UCSD-AML1 (cell line): ENCODE measurements around the gene EFNA3.

ENCODE experiments used
- DNase-seq: peaks from one replicate; lab custom pipeline; 2025; ENCODE audit not compliant: unreplicated experiment; lab: John Stamatoyannopoulos, UW

Gene EFNA3

GRCh38 chr1:155066777-155067176 lies 11.9 kb upstream of the EFNA3 start:
- no peak for DNase-seq

GRCh38 chr1:155068599-155068998 lies 10.0 kb upstream of the EFNA3 start:
- DNase-seq: no peak

- no peak for DNase-seq
Observed at GRCh38 chr1:155069551-155070157, 9.0 kb upstream of the EFNA3 start.

GRCh38 chr1:155070158-155070621 lies 8.4 kb upstream of the EFNA3 start:
- no peak for DNase-seq

- DNase-seq: no peak
Observed at GRCh38 chr1:155070721-155071569, 7.7 kb upstream of the EFNA3 start.

GRCh38 chr1:155071701-155072100 lies 6.9 kb upstream of the EFNA3 start:
- DNase-seq: no peak

GRCh38 chr1:155072531-155073289 lies 5.9 kb upstream of the EFNA3 start:
- DNase-seq: no peak

- DNase-seq: peak; percentile 62
Observed at GRCh38 chr1:155073377-155074242, 5.0 kb upstream of the EFNA3 start.

GRCh38 chr1:155075535-155075934 lies 3.1 kb upstream of the EFNA3 start:
- DNase-seq: no peak

- no peak for DNase-seq
Observed at GRCh38 chr1:155076371-155076770, 2.3 kb upstream of the EFNA3 start.

GRCh38 chr1:155077346-155077745 lies 1.3 kb upstream of the EFNA3 start:
- no peak for DNase-seq

- DNase-seq: no peak
Observed at GRCh38 chr1:155077758-155078445, 735 bp upstream of the EFNA3 start.

- DNase-seq: no peak
Observed at GRCh38 chr1:155079210-155079486, 511 bp downstream of the EFNA3 start.

- no peak for DNase-seq
Observed at GRCh38 chr1:155079487-155080311, 1.1 kb downstream of the EFNA3 start.

- DNase-seq: peak; percentile 29
Observed at GRCh38 chr1:155080312-155081228, 1.9 kb downstream of the EFNA3 start.

GRCh38 chr1:155081472-155082300 lies 3.0 kb downstream of the EFNA3 start:
- DNase-seq: no peak

- no peak for DNase-seq
Observed at GRCh38 chr1:155082301-155083051, 3.8 kb downstream of the EFNA3 start.
